ENCODE data around the gene TGFBR1. TPM values are rescaled to one million over a fixed set of nuclear protein-coding genes. Genes with fewer than 3 reads are reported as not detected.

Gene TGFBR1
- total and polyA plus RNA-seq, 3 donors from 2014 or later, result 20.9 to 30.8 (median 28.7) TPM

DNA sequence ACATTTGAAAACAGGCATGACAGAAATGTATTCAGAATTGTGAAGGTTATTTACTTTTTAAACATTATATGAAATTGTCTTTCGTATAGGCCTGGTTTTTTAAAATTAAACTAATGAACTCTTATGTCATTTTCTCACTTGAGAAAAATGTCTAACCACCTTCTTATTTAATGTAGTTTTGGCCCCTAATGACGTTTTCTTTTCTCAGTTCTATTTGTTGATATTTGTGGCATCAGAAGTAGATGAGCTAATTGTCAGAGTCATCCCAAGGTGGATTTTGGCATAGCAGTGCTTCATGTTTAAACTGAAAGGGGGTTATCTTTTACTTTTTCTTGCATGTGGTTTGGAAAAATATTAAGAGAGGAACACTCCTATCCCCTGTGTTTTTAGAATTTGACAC lies 28.2 kb downstream of the TGFBR1 start:
- peaks cover 3% of the 10 kb centered on the region for H3K4me1 ChIP-seq
- no peak overlapping the region for H3K4me3 ChIP-seq
- no peak for DNase-seq
- no peaks in the 10 kb centered on the region for H3K27me3 ChIP-seq
- no peaks in the 10 kb centered on the region for H3K36me3 ChIP-seq (ENCODE audit: low read depth, missing control alignments)
- TF ChIP-seq CTCF (IDR thresholded peaks at IDR 0.05) (no peak), POLR2A (IDR thresholded peaks at IDR 0.05) (no peak)
- H3K9me3 ChIP-seq, result no peaks in the 10 kb centered on the region
- intact Hi-C loops (cut with DNase I; ENCODE audit: low total_unique reads), result loop anchor here (10.0 kb wide), 1 partner anchor 268 kb away; no protein-coding TSS in a partner anchor
- no peak overlapping the region for H3K27ac ChIP-seq
- 85 to 86% methylated on average over 2 of the region's 2 CpGs for WGBS, 2 donors

GRCh38 chr9:99134893-99135341 lies 30.0 kb downstream of the TGFBR1 start:
- intact Hi-C loops (cut with DNase I; ENCODE audit: low total_unique reads), result loop anchor here (10.0 kb wide), 1 partner anchor 270 kb away; no protein-coding TSS in a partner anchor
- no peaks in the 10 kb centered on the region for H3K9me3 ChIP-seq
- DNase-seq, result no peak
- H3K4me3 ChIP-seq, result no peak overlapping the region
- peaks cover 8% of the 10 kb centered on the region for H3K4me1 ChIP-seq
- no peak for TF ChIP-seq CTCF (IDR thresholded peaks at IDR 0.05)
- no peak for TF ChIP-seq POLR2A (IDR thresholded peaks at IDR 0.05)
- H3K27ac ChIP-seq, result no peak overlapping the region
- no peaks in the 10 kb centered on the region for H3K27me3 ChIP-seq
- H3K36me3 ChIP-seq (ENCODE audit: low read depth, missing control alignments), result no peaks in the 10 kb centered on the region

- Histone ChIP-seq H3K4me3 (no peak overlapping the region), H3K27me3 (no peaks in the 10 kb centered on the region), H3K9me3 (no peaks in the 10 kb centered on the region), H3K27ac (no peak overlapping the region), H3K4me1 (peaks cover 8% of the 10 kb centered on the region), H3K36me3 (ENCODE audit: low read depth, missing control alignments) (no peaks in the 10 kb centered on the region)
- intact Hi-C loops (cut with DNase I; ENCODE audit: low total_unique reads), result loop anchor here (10.0 kb wide), 1 partner anchor 271 kb away; no protein-coding TSS in a partner anchor
- 92 to 99% methylated on average over 4 of the region's 4 CpGs for WGBS, 2 donors
- no peak for DNase-seq
- TF ChIP-seq CTCF (IDR thresholded peaks at IDR 0.05) (no peak), POLR2A (IDR thresholded peaks at IDR 0.05) (no peak)
Observed at GRCh38 chr9:99135456-99135855, 30.5 kb downstream of the TGFBR1 start.

DNA sequence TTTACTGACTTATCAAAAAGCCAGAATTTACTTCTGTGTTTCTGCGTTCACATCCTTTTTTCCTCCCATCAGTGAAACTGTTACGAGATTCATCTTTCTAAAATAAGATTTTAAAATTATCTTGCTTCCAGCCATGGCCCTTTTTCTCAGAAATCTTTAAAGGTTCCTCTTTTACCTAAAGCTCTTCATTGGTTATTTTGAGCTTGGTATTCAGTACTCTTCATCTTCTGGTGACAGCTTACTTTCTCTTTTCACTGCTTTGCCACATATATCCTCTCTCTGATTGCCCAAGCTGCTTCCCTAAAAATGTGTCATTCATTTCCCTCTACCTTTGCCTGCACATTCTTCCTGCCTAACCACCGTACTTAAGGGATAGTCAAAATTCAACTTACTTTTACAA lies 32.3 kb downstream of the TGFBR1 start:
- Histone ChIP-seq H3K9me3 (no peaks in the 10 kb centered on the region), H3K4me3 (no peak overlapping the region), H3K27me3 (no peaks in the 10 kb centered on the region), H3K4me1 (peaks cover 8% of the 10 kb centered on the region), H3K27ac (no peak overlapping the region), H3K36me3 (ENCODE audit: low read depth, missing control alignments) (no peaks in the 10 kb centered on the region)
- intact Hi-C loops (cut with DNase I; ENCODE audit: low total_unique reads), result loop anchor here (10.0 kb wide), 1 partner anchor 272 kb away; no protein-coding TSS in a partner anchor
- DNase-seq, result no peak
- 82 to 89% methylated on average over 3 of the region's 3 CpGs for WGBS, 2 donors
- TF ChIP-seq POLR2A (IDR thresholded peaks at IDR 0.05) (no peak), CTCF (IDR thresholded peaks at IDR 0.05) (no peak)

DNA sequence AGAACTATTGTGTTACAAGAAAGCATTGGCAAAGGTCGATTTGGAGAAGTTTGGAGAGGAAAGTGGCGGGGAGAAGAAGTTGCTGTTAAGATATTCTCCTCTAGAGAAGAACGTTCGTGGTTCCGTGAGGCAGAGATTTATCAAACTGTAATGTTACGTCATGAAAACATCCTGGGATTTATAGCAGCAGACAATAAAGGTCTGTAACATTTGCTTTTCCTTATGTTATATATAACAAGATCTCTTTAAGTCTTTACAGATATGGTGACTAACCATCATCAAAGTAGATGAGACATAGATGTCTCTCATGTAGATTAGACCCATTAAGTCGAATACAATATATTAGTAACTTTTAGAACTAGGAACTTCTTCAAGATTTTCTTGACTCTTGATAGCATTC lies 33.0 kb downstream of the TGFBR1 start:
- Histone ChIP-seq H3K27ac (no peak overlapping the region), H3K9me3 (no peaks in the 10 kb centered on the region), H3K27me3 (no peaks in the 10 kb centered on the region), H3K4me1 (peaks cover 8% of the 10 kb centered on the region), H3K4me3 (no peak overlapping the region), H3K36me3 (ENCODE audit: low read depth, missing control alignments) (no peaks in the 10 kb centered on the region)
- intact Hi-C loops (cut with DNase I; ENCODE audit: low total_unique reads), result loop anchor here (10.0 kb wide), 1 partner anchor 273 kb away; no protein-coding TSS in a partner anchor
- 65 to 79% methylated on average over 7 of the region's 7 CpGs for WGBS, 2 donors
- TF ChIP-seq POLR2A (IDR thresholded peaks at IDR 0.05) (no peak), CTCF (IDR thresholded peaks at IDR 0.05) (no peak)
- DNase-seq, result no peak
